Measurements from ENCODE around the gene PEX1.

The PEX1 gene

GRCh38 chr7:92567460-92567859 lies 39.1 kb upstream of the PEX1 start:
- Histone ChIP-seq H3K9ac (ENCODE audit: low read length) (no peak overlapping the region), H3F3A (ENCODE audit: insufficient read depth) (peaks cover 20% of the 10 kb centered on the region; the same call in 1 of the 2 replicates), H3K27ac (ENCODE audit: low read depth, low read length) (no peak overlapping the region), H3K9me3 (ENCODE audit: insufficient read depth, low read length) (no peaks in the 10 kb centered on the region), H4K20me1 (ENCODE audit: low read depth, low read length) (peaks cover 1% of the 10 kb centered on the region; the same call in 1 of the 2 replicates), H2AFZ (ENCODE audit: low read depth, low read length, severe bottlenecking) (no peak overlapping the region), H3K4me2 (ENCODE audit: low read depth, low read length, poor library complexity, severe bottlenecking) (no peak overlapping the region), H3K79me2 (ENCODE audit: insufficient read depth, low read length) (0 out of 2 replicates have a peak, but pooled peaks cover 5% of the 10 kb centered on the region), H3K4me3 (ENCODE audit: insufficient read depth, low read length, poor library complexity, severe bottlenecking) (no peak overlapping the region), H3K9me2 (replicated peaks; ENCODE audit: insufficient read depth, low read length) (no peaks in the 10 kb centered on the region), H3K36me3 (ENCODE audit: low read length) (peaks cover 58% of the 10 kb centered on the region; the same call in 1 of the 2 replicates), H3K27me3 (ENCODE audit: low read length) (no peaks in the 10 kb centered on the region)
- TF ChIP-seq EZH2phosphoT487 (conservative IDR thresholded peaks at IDR 0.05; ENCODE audit: low read length) (no peak), CTCF (IDR thresholded peaks at IDR 0.05; ENCODE audit: insufficient read depth, low read length, poor library complexity, severe bottlenecking) (no peak)

- peaks cover 38% of the 10 kb centered on the region for H3K36me3 ChIP-seq (ENCODE audit: low read length)
- H3K4me2 ChIP-seq (ENCODE audit: low read depth, low read length, poor library complexity, severe bottlenecking): no peak overlapping the region
- no peak overlapping the region for H2AFZ ChIP-seq (ENCODE audit: low read depth, low read length, severe bottlenecking)
- no peaks in the 10 kb centered on the region for H3K9me3 ChIP-seq (ENCODE audit: insufficient read depth, low read length)
- H4K20me1 ChIP-seq (ENCODE audit: low read depth, low read length): 0 out of 2 replicates have a peak, but pooled peaks cover 2% of the 10 kb centered on the region
- H3K4me3 ChIP-seq (ENCODE audit: insufficient read depth, low read length, poor library complexity, severe bottlenecking): no peak overlapping the region
- no peaks in the 10 kb centered on the region for H3K79me2 ChIP-seq (ENCODE audit: insufficient read depth, low read length)
- no peaks in the 10 kb centered on the region for H3K9me2 ChIP-seq (replicated peaks; ENCODE audit: insufficient read depth, low read length)
- H3K9ac ChIP-seq (ENCODE audit: low read length): no peak overlapping the region
- no peaks in the 10 kb centered on the region for H3F3A ChIP-seq (ENCODE audit: insufficient read depth)
- H3K27me3 ChIP-seq (ENCODE audit: low read length): no peaks in the 10 kb centered on the region
- no peak for TF ChIP-seq EZH2phosphoT487 (conservative IDR thresholded peaks at IDR 0.05; ENCODE audit: low read length)
- no peak for TF ChIP-seq CTCF (IDR thresholded peaks at IDR 0.05; ENCODE audit: insufficient read depth, low read length, poor library complexity, severe bottlenecking)
- no peak overlapping the region for H3K27ac ChIP-seq (ENCODE audit: low read depth, low read length)
Observed at GRCh38 chr7:92563345-92563744, 35.0 kb upstream of the PEX1 start.

GRCh38 chr7:92560602-92561001 lies 32.3 kb upstream of the PEX1 start:
- H3K4me3 ChIP-seq (ENCODE audit: insufficient read depth, low read length, poor library complexity, severe bottlenecking): no peak overlapping the region
- no peaks in the 10 kb centered on the region for H3K9me3 ChIP-seq (ENCODE audit: insufficient read depth, low read length)
- no peak overlapping the region for H3K9ac ChIP-seq (ENCODE audit: low read length)
- H4K20me1 ChIP-seq (ENCODE audit: low read depth, low read length): 0 out of 2 replicates have a peak, but pooled peaks cover 2% of the 10 kb centered on the region
- H3K36me3 ChIP-seq (ENCODE audit: low read length): peaks cover 35% of the 10 kb centered on the region
- no peaks in the 10 kb centered on the region for H3K27me3 ChIP-seq (ENCODE audit: low read length)
- no peaks in the 10 kb centered on the region for H3K79me2 ChIP-seq (ENCODE audit: insufficient read depth, low read length)
- no peak overlapping the region for H2AFZ ChIP-seq (ENCODE audit: low read depth, low read length, severe bottlenecking)
- no peaks in the 10 kb centered on the region for H3K9me2 ChIP-seq (replicated peaks; ENCODE audit: insufficient read depth, low read length)
- no peak for TF ChIP-seq EZH2phosphoT487 (conservative IDR thresholded peaks at IDR 0.05; ENCODE audit: low read length)
- no peak for TF ChIP-seq CTCF (IDR thresholded peaks at IDR 0.05; ENCODE audit: insufficient read depth, low read length, poor library complexity, severe bottlenecking)
- no peak overlapping the region for H3K27ac ChIP-seq (ENCODE audit: low read depth, low read length)
- no peak overlapping the region for H3K4me2 ChIP-seq (ENCODE audit: low read depth, low read length, poor library complexity, severe bottlenecking)
- peaks cover 8% of the 10 kb centered on the region; the same call in 1 of the 2 replicates for H3F3A ChIP-seq (ENCODE audit: insufficient read depth)
